ENCODE results near the gene KCNK2.

- TF ChIP-seq MXI1 (IDR thresholded peaks at IDR 0.05; ENCODE audit: borderline replicate concordance, low read depth, low read length), result no peak
- no peak for TF ChIP-seq CTCF (conservative IDR thresholded peaks at IDR 0.05; ENCODE audit: low read depth, low read length)
- TF ChIP-seq POLR2A (IDR thresholded peaks at IDR 0.05; ENCODE audit: low read depth, low read length), result no peak
- TF ChIP-seq CEBPB (IDR thresholded peaks at IDR 0.05; ENCODE audit: low read depth, low read length), result no peak
- TF ChIP-seq, protein P1, sequence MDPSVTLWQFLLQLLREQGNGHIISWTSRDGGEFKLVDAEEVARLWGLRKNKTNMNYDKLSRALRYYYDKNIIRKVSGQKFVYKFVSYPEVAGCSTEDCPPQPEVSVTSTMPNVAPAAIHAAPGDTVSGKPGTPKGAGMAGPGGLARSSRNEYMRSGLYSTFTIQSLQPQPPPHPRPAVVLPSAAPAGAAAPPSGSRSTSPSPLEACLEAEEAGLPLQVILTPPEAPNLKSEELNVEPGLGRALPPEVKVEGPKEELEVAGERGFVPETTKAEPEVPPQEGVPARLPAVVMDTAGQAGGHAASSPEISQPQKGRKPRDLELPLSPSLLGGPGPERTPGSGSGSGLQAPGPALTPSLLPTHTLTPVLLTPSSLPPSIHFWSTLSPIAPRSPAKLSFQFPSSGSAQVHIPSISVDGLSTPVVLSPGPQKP (IDR thresholded peaks at IDR 0.05; ENCODE audit: borderline replicate concordance, low read depth, low read length), result no peak
- no peak for TF ChIP-seq FOS (IDR thresholded peaks at IDR 0.05; ENCODE audit: low read depth, low read length)
- TF ChIP-seq CHD1 (IDR thresholded peaks at IDR 0.05; ENCODE audit: low read depth, low read length), result no peak
- no peak for TF ChIP-seq MAFK (IDR thresholded peaks at IDR 0.05; ENCODE audit: low read depth, low read length)
- no peak for TF ChIP-seq SMC3 (IDR thresholded peaks at IDR 0.05; ENCODE audit: low read depth, low read length)
- TF ChIP-seq RCOR1 (IDR thresholded peaks at IDR 0.05; ENCODE audit: insufficient replicate concordance, low read length), result no peak
- no peak for TF ChIP-seq RAD21 (IDR thresholded peaks at IDR 0.05; ENCODE audit: low read length)
- TF ChIP-seq BHLHE40 (IDR thresholded peaks at IDR 0.05; ENCODE audit: low read depth, low read length), result no peak
- TF ChIP-seq USF2 (IDR thresholded peaks at IDR 0.05; ENCODE audit: low read depth, low read length), result no peak
These were observed 144.2 kb downstream of the KCNK2 start for GRCh38 chr1:215226757-215227156.
